Measurements from ENCODE around the gene CDK10.

Gene CDK10

DNA sequence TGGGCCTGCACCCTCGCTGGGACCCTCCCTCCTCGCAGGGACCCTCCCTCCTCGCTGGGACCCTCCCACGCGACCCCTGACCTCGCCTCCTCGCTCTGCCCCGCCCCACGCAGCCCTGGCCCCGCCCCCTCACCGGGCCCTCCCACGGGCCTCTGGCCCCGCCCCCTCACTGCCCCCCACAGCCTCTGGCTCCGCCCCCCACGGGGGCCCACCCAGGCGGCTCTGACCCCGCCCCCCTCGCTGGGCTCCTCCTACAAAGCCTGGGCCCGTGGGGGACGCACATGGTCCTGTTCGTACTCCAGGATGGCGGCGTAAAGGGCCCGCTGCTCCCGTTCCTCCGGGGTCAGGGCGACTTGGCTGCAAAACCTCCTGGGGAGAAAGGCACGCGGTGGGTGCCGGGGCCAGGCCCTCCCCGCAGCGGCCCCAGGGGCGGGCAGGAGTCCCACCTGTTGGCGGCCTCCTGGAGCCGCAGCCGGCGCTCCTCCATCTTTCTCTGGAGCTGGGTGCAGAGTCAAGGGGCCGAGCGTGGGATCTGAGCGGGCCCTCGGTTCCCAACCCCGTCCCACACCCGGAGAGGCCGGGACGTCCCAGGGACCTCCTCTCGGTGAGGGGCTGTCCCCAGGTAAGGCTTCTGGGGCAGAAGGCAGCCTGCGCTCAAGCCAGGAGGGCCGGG, 25.2 kb downstream of the CDK10 start:
- DNase-seq (ENCODE audit: low spot score) = peak; percentile 60

DNA sequence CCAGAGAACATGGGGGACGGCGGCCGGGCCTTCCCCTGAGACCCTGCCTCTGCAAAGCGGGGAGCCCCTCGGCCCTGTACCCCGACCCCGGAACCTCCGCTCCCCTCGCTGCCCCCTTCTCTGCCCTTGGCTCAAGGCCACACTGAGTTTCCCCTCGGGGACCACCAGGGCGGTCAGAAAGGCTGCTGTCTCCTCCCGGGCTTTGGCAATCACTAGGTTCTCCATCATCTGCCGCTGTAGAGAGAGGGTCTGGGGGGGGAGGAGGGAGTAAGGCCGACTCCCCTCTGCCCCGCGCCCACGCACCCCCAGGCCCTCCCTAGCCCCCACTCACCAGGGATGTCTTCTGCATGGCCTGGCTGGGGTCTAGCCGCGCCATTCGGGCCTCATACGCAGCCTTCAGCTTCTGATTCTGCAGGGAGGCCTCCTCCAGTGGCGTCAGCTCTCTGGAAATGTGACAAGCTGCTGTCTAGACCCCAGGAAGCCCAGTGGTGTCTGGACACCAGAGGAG, 25.8 kb downstream of the CDK10 start:
- no peak for DNase-seq (ENCODE audit: low spot score)

DNA sequence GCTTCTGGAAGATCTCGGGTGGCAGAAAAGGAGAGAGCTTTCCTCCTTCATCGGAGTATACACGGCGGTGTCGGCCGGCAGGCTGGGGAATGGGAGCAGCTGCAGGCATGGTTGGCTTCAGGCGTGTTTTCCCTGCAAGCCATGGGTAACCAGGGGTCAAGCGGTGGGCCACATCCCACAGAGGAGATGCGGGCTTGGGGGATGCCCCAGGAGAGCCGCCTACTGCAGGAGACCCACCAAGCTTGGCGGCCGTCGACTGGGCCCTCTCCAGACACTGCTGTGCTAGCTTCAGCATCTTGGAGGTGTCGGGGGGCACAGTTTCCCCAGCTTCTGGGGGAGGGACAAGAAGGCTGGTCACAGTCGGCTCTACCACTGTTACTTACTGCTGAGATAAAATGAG, 30.0 kb downstream of the CDK10 start:
- no peak for DNase-seq (ENCODE audit: low spot score)

DNA sequence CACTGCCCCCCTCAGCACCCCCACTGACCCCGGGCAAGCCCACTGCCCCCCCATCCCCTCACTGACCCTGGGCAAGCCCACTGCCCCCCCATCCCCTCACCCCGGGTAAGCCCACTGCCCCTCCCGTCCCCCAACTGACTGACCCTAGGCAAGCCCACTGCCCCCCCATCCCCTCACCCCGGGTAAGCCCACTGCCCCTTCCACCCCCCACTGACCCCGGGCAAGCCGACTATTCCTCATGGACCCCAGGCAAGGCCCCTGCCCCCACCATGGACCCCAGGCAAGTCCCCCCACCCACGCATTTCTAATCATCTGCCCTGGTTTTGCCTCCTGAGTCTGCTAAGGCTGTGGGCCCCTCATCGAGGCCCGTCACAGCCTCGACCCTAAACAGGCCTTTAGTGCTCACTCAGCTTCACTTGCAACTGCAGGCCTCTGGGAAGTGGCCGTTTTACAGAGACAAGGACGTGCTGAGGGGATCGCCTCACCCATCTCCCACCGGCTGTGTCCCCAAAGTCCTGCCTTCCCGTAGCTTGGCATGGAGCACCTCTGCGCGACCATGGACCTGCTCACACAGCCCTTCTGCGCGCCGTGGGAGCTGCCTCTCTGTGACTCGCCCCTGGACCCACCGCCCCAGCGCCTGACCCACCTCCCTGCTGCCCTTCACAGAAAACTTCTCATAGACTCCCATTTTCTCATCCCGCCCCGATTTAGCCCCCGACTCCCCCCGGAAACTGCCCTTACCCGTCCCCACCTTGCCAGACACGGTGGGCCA, 30.6 kb downstream of the CDK10 start:
- no peak for DNase-seq (ENCODE audit: low spot score)

DNA sequence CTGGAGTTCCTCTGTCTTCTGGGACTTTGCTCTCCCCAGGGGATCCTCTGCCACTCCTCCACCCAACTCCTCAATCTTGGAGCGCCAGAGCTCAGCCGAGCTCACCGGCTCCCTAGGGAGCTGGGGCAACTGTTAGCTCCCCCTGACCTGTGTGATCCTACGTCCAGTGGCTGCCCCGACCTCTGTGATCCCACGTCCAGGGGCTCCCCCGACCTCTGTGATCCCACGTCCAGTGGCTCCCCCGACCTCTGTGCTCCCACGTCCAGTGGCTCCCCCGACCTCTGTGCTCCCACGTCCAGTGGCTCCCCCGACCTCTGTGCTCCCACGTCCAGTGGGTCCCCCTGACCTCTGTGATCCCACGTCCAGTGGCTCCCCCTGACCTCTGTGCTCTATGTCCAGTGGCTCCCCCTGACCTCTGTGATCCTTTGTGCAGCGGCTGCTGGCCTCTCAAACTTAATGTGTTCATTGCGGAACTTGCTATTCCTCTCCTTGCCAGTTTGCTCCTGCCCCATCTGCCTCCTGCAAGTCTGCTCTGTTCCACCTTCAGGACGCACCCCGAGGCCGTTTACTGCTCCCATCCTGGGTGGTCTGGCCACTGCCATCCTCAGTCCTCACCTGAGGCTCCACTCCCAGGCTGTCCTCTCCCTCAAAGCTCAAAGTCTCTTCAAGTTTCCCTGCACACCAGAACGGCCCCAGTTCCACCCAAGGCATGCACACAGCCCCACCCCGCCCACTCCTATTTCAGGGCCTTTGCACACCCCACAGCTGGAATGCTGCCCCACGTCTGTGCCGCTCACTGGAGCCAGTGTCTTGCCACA, 31.4 kb downstream of the CDK10 start:
- DNase-seq (ENCODE audit: low spot score) = peak; percentile 19

DNA sequence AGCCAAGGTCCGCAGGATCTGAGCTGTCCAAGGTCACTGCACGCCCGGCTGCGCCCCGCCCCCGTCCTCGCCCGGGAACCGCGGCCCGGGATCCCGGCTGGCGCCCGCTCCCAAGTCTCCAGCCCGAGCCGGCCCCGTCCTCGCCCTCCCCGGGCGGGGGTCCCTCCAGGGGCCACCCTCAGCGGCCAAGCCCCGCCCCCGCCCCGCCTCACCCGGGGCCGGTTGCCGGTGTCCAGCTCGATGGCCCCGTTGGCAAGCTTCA, 34.0 kb downstream of the CDK10 start:
- DNase-seq (ENCODE audit: low spot score) = peak; percentile 17

DNA sequence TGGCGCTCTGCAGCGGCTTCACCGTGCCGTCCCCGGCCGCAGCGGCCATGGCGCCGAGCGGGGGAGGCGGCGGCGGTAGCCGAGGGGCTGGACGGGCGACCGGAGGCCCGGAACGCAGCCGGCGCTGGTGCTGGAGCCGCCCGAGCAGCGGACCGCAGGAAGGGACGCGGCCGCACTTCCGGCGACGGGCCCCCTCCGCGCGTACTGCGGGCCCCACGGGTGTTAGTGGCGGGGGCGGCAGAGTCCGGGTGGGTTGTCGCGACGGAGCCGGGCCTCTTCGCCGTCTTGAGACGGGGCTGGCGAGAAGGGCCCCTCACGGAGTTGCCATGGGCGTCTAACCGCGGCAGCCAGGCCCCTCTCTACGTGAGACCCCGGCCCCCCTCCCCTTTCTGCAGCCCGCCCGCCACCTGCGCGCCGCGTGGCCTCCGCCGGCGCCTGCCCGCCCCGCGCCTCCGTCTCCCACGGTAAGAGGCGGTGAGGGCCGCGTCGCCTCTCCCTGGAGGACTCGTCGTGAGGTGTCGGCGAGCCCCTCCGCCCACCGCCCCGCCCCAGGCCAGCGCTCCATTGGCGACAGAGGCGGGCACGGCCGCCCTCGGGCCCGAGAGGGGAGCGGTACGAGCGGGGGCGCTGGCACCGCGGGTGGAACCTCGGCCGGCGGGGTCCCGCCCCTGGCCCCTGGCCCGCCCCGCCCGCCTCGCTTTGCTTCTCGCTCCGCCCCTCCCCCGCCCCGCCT, 34.5 kb downstream of the CDK10 start, which contains the start of the genes VPS9D1 and ZNF276:
VPS9D1 (minus strand) TSS at position 86 of the 733 bp plus-strand sequence; CDS start at position 49, 37 bp downstream.
ZNF276 (plus strand) TSS at position 725 of the 733 bp plus-strand sequence. CDS start 104 bp downstream, outside the sequence.
- DNase-seq (ENCODE audit: low spot score) = peak; percentile 56

DNA sequence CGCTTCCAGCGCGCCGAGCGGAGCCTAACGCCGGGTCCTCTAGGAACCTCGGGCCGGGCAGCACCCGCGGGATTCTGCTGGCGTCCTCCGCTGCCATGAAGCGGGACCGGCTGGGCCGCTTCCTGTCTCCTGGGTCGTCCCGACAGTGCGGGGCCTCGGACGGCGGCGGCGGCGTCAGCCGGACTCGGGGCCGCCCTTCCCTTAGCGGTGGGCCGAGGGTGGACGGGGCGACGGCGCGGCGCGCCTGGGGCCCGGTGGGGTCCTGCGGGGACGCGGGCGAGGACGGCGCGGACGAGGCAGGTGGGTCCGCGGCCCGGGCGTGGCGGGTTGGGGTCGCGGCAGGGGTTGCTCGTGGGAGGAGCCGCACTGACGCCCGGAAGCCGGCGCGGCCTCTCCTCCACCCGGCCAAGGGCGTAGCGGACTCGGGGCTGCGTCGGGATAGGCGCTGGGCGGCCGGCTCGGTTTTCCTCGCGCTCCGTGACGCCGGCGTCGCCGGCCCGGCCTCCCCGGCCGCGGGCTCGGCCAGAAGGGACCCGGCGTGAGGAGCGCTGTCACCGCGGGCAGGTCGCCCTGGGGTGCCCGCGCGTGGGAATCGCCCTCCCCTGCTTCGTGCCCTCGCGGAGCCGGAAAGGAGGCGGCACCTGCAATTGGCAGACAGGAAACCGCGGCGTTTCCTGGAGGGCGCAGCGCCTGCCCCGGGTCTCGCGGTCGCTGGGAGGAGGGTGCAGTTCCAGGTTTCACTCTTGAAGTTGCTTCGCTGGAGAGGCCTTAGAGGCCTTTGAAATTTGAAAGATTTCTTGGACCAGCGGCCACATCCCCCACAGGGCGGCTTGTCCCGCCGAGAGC, 35.3 kb downstream of the CDK10 start:
- no peak for DNase-seq (ENCODE audit: low spot score)

DNA sequence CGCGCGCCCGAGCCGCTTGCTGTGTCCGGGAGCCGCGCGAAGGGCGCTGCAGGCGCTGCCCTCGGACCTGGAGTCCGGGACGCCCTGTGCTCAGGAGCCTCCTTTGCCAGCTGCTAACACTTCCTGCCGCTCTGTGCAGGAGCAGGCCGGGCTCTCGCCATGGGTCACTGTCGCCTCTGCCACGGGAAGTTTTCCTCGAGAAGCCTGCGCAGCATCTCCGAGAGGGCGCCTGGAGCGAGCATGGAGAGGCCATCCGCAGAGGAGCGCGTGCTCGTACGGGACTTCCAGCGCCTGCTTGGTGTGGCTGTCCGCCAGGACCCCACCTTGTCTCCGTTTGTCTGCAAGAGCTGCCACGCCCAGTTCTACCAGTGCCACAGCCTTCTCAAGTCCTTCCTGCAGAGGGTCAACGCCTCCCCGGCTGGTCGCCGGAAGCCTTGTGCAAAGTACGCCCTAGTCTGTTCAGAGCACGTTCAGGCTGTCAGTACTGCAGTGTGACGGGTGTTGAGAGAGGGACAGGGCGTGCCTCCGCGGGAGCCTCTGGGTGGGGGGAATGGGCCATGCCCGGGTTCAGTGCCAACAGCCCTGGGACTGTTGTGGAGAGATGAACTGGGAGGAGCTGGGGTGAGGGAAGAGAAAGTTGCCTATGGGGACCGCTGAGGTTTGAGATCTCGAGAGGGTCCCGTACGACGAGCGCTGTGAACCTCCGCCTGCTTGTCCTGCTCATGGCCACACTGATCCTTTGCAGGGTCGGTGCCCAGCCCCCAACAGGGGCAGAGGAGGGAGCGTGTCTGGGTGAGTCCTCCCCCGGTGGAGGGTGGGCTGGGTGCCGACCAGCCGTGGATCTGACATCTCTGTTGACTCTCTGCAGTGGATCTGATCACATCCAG, 36.1 kb downstream of the CDK10 start:
- peak; percentile 46 for DNase-seq (ENCODE audit: low spot score)

DNA sequence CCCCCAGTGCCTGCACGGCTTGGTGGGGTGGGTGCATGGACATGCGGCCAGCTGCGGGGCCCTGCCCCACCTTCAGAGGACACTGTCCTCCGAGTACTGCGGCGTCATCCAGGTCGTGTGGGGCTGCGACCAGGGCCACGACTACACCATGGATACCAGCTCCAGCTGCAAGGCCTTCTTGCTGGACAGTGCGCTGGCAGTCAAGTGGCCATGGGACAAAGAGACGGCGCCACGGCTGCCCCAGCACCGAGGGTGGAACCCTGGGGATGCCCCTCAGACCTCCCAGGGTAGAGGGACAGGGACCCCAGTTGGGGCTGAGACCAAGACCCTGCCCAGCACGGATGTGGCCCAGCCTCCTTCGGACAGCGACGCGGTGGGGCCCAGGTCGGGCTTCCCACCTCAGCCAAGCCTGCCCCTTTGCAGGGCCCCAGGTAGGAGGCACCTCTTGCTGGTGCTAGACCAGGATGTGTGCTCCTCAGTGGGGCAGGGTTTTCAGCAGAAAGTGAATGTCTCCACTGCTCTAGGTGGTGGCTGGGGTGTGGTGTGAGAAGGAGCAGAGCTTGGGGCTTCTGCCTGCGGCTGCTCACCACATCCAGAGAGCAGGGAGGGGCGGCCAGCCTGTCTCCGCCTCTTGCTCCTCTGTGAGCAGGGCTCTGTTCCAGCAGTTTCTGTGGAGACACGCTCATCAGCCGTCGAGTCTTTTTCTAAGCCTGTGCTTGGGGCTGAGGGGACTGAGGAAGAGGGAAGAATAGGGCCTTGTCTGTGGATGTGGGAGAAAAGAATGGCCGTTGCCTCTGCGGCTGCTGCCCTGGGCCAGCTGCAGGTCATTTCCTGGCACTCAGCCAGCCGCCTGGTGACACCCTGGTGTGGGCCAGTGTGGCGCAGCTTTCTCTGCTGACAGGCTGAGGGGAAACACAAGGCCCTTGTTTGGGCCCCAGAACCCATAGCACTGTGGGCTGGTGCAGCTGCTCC, 37.1 kb downstream of the CDK10 start:
- no peak for DNase-seq (ENCODE audit: low spot score)

DNA sequence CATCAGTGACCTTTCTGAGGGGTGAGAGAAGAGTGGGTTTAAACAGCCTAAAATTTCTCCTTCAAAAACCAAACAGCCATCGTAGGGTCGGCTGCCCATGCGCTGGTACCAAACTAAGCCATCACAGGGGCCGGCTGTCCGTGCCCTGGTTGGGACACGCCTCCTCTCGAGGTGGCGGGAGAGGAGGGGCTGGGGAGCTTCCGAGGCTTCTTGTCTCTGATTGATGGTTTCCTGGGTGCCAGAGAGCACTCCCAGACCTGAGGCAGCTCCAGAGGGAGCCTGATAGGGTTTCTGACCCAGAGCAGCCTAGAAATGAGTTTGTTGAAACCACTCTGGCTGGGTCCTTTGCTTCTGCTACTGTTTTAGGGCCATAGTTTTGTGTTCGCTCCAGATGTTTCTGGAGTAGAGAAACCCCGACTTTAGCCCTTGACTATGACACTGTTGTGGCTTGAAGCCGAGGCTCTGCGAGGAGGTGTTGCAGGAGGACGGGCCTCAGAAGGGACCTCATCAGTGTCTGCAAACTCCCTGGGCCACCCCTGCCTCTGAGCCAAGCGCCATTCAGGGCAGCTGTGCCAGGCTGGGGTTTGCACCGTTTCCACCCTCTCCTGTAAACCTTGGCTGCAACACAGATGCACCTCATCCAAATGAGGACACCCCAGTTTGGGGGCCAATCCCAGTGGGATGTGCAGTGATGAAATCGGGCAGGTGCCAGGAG, 41.1 kb downstream of the CDK10 start:
- no peak for DNase-seq (ENCODE audit: low spot score)

DNA sequence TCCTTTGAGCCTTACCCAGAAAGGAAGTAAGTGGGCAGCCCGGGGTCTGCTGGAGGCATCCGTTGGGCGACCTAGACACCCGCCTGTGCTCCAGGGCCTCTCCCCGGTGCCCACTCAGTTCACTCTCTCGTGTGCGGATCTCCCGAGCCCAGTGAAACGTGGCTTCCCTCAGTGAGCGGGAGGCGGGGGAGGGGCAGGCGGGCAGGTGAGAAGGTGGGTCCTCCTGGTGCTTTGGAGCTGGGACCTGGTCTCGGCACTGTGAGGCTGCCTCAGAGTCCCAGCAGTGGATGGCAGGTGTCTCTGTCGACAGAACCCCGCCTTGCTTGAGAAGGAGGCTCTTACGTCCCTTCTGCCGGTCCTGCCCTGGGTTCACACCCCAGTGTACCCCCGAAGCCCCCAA, 42.8 kb downstream of the CDK10 start:
- DNase-seq (ENCODE audit: low spot score) = no peak

DNA sequence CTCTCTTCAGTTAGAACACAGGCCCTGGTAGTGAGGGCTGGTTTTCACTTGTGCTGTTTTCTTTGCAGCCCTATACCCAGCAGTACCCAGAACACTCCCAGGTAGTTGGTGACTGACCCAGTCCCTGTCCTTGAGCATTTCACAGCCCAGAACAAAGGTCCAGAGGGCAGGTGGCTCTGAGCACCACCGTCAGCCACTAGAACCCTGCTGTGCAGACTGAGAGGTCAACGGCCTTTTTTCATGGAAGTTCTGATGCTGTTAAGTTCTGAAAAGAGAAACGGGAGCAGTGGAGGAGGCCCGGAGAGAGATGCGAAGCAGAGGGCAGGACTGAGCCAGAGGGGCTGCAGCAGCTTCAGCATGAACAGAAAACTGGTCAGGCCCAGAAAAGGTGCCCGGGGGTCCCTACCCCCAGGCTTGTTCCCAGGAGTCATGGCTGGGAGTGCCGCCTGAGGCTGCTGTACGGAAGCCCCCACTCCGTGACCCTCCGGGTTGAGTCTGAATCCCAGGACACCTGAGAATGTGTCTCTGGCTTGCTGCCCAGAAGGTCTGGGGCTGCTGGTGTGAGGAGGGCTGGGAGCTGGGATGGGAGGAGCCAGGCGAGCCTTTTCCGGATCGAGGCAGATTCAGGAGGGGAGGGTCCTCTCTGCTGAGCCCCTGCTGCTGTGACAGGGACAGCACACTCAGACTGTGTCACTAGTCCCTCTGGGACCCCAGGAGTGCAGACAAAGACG, 43.5 kb downstream of the CDK10 start:
- DNase-seq (ENCODE audit: low spot score) = no peak

DNA sequence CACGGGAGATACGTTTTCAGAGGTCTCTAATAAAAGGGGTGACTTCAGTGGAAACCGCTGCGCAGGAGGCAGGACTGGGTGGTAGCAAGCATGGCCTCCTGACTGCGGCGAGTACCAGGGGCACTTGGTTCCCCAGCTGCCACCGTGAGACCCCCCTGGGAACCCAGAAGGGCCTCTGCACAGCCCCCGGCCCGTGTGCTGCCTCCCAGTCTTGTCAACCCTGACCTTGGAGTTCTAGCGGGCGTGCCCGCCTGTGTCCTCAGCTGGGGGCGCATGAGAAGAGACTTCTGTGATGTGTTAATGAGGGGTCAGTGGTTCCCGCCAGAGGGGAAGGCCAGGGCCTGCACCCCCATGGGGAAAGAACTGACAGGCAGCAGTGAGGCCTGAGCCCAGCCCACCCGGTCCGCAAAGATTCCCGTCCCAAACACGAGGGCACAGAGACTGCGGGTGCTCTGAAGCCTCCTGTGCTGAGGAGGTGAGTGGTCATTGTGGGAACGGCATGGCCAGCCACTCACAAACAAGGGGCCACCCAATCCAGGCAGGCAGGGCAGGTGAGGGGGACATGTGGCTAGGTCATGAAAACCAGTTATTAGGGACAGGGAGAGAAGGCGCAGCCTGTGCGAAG, 44.2 kb downstream of the CDK10 start:
- no peak for DNase-seq (ENCODE audit: low spot score)

DNA sequence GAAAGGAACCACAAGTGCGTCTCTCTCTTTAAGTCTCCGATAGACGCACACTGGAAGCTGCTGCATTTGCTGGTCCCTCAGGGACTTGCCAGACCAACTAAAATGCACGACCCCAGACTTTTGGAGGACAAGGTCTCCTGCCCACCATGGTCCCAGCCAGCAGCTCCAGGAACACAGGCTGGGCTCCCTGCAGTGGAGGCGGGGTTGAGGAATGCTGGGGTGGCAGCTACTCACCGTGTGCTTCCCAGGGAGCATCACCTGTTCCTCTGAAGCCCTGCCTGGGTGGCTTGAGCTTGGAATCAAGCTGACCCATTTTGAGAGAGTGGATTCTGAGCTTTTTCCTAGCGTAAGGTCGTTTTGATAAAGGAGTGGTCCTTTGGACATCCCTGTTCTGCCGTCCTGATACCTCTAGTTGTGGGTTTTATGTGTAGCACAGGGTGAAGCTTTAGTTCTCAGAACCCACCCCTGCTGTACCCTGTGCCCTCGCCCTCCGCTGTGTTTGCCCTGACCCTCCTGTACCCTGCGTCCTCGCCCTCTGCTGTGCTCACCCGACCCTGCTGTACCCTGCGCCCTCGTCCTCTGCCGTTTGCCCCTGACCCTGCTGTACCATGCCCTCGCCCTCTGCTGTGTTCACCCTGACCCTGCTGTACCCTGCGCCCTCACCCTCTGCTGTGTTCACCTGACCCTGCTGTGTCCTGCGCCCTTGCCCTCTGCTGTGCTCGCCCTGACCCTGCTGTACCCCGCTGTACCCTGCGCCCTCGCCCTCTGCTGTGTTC, 45.8 kb downstream of the CDK10 start:
- no peak for DNase-seq (ENCODE audit: low spot score)

DNA sequence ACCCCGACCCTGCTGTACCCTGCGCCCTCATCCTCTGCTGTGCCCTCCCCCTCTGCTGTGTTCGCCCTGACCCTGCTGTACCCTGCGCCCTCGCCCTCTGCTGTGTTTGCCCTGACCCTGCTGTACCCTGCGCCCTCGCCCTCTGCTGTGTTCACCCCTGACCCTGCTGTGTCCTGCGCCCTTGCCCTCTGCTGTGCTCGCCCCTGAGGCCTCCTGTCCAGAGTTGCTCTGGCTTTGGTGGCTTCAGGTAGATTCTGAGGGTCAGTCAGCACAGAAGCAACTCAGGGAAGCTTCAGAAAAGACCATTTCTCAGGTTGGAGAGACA, 46.4 kb downstream of the CDK10 start:
- no peak for DNase-seq (ENCODE audit: low spot score)
